Mucosa of stomach (tissue), 1 donor: ENCODE results near the gene ATP6V1G2.
"Not testable (repeated sequence)": the region's sequence is repeated elsewhere in the genome, so short reads cannot be mapped to it uniquely, and the experiment has no call there.

Experiments used
- H3K27me3 ChIP-seq: one replicate; pipeline ENCODE4 v1.7.0; 2013; ENCODE audit warnings: mild to moderate bottlenecking, low read length; ENCODE audit not compliant: control insufficient read depth, insufficient read depth
- H3K36me3 ChIP-seq: one replicate; pipeline ENCODE4 v1.7.0; 2013; ENCODE audit warnings: low read length; ENCODE audit not compliant: control insufficient read depth, insufficient read depth
- H3K4me1 ChIP-seq: one replicate; pipeline ENCODE4 v1.7.0; 2013; ENCODE audit warnings: mild to moderate bottlenecking, low read length; ENCODE audit not compliant: control insufficient read depth, insufficient read depth
- H3K4me3 ChIP-seq: one replicate; pipeline ENCODE4 v1.7.0; 2013; ENCODE audit warnings: low read length
- H3K9ac ChIP-seq: one replicate; pipeline ENCODE4 v1.7.0; 2013; ENCODE audit warnings: mild to moderate bottlenecking, low read length, moderate library complexity
- H3K9me3 ChIP-seq: one replicate; pipeline ENCODE4 v1.7.0; 2013; ENCODE audit warnings: mild to moderate bottlenecking, low read length, moderate library complexity; ENCODE audit not compliant: control insufficient read depth
- donor health status: Pancreatic carcinoma.

The ATP6V1G2 gene

GRCh38 chr6:31497531-31498476, 48.6 kb downstream of the ATP6V1G2 start, which contains the start of gene MICB:
Gene MICB, plus strand, starts transcription at chr6:31498145. Its CDS starts 49 bp downstream, at chr6:31498194.
- peaks cover 47% of the 10 kb centered on the region for H3K27me3 ChIP-seq
- H3K4me3 ChIP-seq, result peak within 1 kb of the TSS; percentile 31
- peaks cover 4% of the 10 kb centered on the region for H3K4me1 ChIP-seq
- H3K9ac ChIP-seq, result peak within 1 kb of the TSS; percentile 47
- H3K9me3 ChIP-seq, result no peaks in the 10 kb centered on the region
- H3K36me3 ChIP-seq, result no peaks in the 10 kb centered on the region

DNA sequence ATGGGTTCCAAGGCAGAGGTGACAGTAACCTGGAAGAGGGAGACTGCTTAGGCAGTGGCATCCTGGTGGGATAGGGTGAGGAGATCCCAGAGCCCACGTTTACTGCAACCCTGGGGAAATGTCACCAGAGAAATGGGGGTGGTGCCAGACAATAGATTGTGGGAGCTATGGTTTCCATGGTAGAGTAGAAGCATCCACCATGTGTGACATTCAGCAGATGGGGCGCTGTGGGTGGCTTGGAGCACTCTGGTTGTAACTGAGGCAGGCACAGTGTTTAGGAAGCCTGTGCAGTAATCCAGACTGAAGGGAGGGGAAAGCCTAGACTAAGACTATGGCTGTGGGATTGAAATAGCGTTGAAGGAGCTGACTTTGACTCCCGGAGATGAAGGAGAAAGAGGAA, 49.6 kb downstream of the ATP6V1G2 start:
- H3K9me3 ChIP-seq, H3K36me3 ChIP-seq, H3K4me3 ChIP-seq, H3K9ac ChIP-seq, H3K4me1 ChIP-seq: not testable (repeated sequence)
- peaks cover 47% of the 10 kb centered on the region for H3K27me3 ChIP-seq

DNA sequence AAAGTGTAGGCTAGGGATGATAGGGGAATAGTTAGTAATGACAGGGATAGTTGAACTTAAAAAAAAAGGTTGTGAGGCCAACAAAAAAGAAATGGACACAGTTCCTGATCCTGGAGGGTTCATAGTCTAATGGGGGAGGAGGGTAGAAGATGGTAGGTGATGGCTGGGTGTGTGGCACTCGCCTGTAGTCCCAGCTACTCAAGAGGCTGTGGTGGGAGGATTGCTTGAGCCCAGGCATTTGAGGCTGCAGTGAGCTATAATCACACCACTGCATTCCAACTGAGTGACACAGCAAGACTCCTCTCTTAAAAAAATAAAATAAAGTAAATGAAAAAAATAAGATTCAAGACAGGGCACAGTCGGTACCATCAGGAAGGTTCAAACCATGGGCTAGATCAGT, 50.8 kb downstream of the ATP6V1G2 start:
- peaks cover 4% of the 10 kb centered on the region for H3K4me1 ChIP-seq
- H3K9ac ChIP-seq, result no peak overlapping the region
- H3K9me3 ChIP-seq, result no peaks in the 10 kb centered on the region
- H3K36me3 ChIP-seq, result no peaks in the 10 kb centered on the region
- H3K27me3 ChIP-seq, result peaks cover 47% of the 10 kb centered on the region
- H3K4me3 ChIP-seq, result no peak overlapping the region
